H1 (cell line): ENCODE results near the gene SLC39A11. TPM values are rescaled to one million over a fixed set of nuclear protein-coding genes. Genes with fewer than 3 reads are reported as not detected.

ENCODE experiments used
- SIN3A ChIP-seq, 2 experiments: IDR thresholded peaks in 1 of 2; conservative IDR thresholded peaks in 1 of 2; 2 replicates each; pipeline ENCODE4 v1.6.1; 2011 to 2012; ENCODE audit warnings: low read length in 2 of 2, improper control_type of control experiment in 1 of 2, low read depth in 1 of 2, mild to moderate bottlenecking in 1 of 2
- polyA plus RNA-seq, 7 experiments: library from polyadenylated mRNA; depleted of rRNA in 3 of 7; stranded (reverse) in 5 of 7; unstranded in 2 of 7; fragments of >200 nt in 5 of 7; fragments of 200-250 nt in 2 of 7; gene quantifications; 1 replicate in 5 of 7; 2 replicates in 1 of 7; 4 replicates in 1 of 7; pipeline versions ENCODE4 v1.2.1 to v1.2.3, GENCODE V29; 2011 to 2013; ENCODE audit warnings: missing spikeins in 2 of 7, mixed read lengths in 2 of 7
- total RNA-seq: library from RNA; stranded (reverse); fragmentation: NEBNext Ultra II Directional; extraction: Animal tissue kit (Norgen Biotek cat#: 25700); gene quantifications from 2 replicates; pipeline ENCODE4 v1.2.1, GENCODE V29; 2021

SLC39A11 gene
- total and polyA plus RNA-seq, 2 of the 8 experiments (the other 6 are each of a cell fraction or from before 2014, with no cell fraction given) = 12.2 to 19.6 TPM

DNA sequence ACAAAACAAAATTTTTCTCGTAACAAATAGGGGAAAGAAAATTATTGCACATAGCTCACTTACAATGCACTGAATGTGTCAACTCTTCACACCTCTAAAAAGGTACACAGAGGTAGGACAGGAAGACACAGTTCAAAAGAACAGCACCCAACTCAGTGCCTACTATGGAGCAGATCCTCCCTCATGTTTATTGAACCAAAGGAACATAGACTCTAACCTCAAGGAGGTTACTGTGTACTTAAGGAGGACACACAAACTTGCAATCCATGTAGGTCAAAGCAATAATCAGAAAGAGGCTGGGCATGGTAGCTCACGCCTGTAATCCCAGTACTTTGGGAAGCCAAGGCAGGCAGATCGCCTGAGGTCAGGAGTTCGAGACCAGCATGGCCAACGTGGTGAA lies 50.3 kb downstream of the SLC39A11 start (continued):
- no peak for TF ChIP-seq SIN3A (conservative IDR thresholded peaks at IDR 0.05 in 1 of 2, IDR thresholded peaks at IDR 0.05 in 1 of 2; ENCODE audit: low read depth in 1 of 2, low read length in 2 of 2)
- TF ChIP-seq, all 59 proteins: peak for 0
